A549 (cell line): Measurements from ENCODE around the gene MEPCE. TPM values are rescaled to one million over a fixed set of nuclear protein-coding genes. Genes with fewer than 3 reads are reported as not detected.

Experiments used
- ATAC-seq, 2 experiments: fragments of 200-7000 bp in 1 of 2; fragments of >200 bp in 1 of 2; cut with Nextera tagmentation in 1 of 2; cut with Tn5 transposase in 1 of 2; 3 replicates each; pipeline versions ENCODE4 v1.8.0 to v1.9.1; 2018 to 2020; ENCODE audit warnings: mild to moderate bottlenecking in 1 of 2, moderate library complexity in 1 of 2
- CTCF ChIA-PET: fragments of 300-600 bp; sonication (Branson Sonifier 250); formaldehyde crosslinking; extraction: SDS; loops from one replicate; lab custom pipeline; 2021; ENCODE audit warnings: antibody characterized with exemption, inconsistent platforms; lab: Yijun Ruan, JAX
- POLR2A ChIA-PET: fragments of 350-600 bp; formaldehyde crosslinking; extraction: SDS; loops from one replicate; lab custom pipeline; 2021; ENCODE audit warnings: antibody characterized with exemption, inconsistent platforms; lab: Yijun Ruan, JAX
- DNase-seq, 2 experiments: peaks; one replicate each; pipeline versions ENCODE4 v3.0.0 to v3.0.0-alpha.2; 2011 to 2016; ENCODE audit warnings: low read depth in 1 of 2, low spot score in 1 of 2
- FAIRE-seq: peaks from 2 replicates; lab custom pipeline; 2011; peaks lifted over from hg19 to GRCh38; lab: Jason Lieb, UNC
- H3K27ac ChIP-seq, 2 experiments: fragments of >200 bp; sonication (Bioruptor Twin); formaldehyde crosslinking; 3 replicates each; pipeline ENCODE4 v1.5.1; 2016 to 2017
- H3K4me1 ChIP-seq: fragments of >200 bp; sonication (Bioruptor Twin); formaldehyde crosslinking; 3 replicates; pipeline ENCODE4 v1.6.1; 2016
- H3K4me2 ChIP-seq: fragments of >200 bp; sonication (Bioruptor Twin); formaldehyde crosslinking; 3 replicates; pipeline ENCODE4 v1.6.1; 2016
- H3K4me3 ChIP-seq: fragments of >200 bp; sonication (Bioruptor Twin); formaldehyde crosslinking; 3 replicates; pipeline ENCODE4 v1.5.1; 2016
- H3K9me3 ChIP-seq: fragments of >200 bp; sonication (Bioruptor Twin); formaldehyde crosslinking; 3 replicates; pipeline ENCODE4 v1.6.1; 2016
- BHLHE40 ChIP-seq: IDR thresholded peaks from 2 replicates; pipeline ENCODE4 v1.6.1; 2012; ENCODE audit warnings: low read depth, low read length, inconsistent platforms
- CEBPB ChIP-seq, 2 experiments: fragments of >200 bp in 1 of 2; sonication (Bioruptor Twin) in 1 of 2; formaldehyde crosslinking in 1 of 2; IDR thresholded peaks; 2 replicates each; pipeline ENCODE4 v1.6.1; 2012 to 2016
- EHF ChIP-seq: fragments of 250-450 bp; sonication (Bioruptor Pico); IDR thresholded peaks from 2 replicates; pipeline ENCODE4 v1.5.0; 2020; ENCODE audit warnings: mild to moderate bottlenecking
- ESRRA ChIP-seq: fragments of 150-350 bp; IDR thresholded peaks from 2 replicates; pipeline ENCODE4 v1.6.1; 2014; ENCODE audit warnings: mild to moderate bottlenecking, low read length, borderline replicate concordance
- FOSL2 ChIP-seq, 2 experiments: fragments of 450-650 bp in 1 of 2; fragments of >200 bp in 1 of 2; sonication (Bioruptor Twin) in 1 of 2; formaldehyde crosslinking; IDR thresholded peaks; 2 replicates each; pipeline versions ENCODE4 v1.5.0 to v1.6.1; 2016 to 2020; ENCODE audit warnings: mild to moderate bottlenecking in 1 of 2, moderate library complexity in 1 of 2
- GATA3 ChIP-seq: IDR thresholded peaks from 2 replicates; pipeline ENCODE4 v1.6.1; 2012; ENCODE audit warnings: borderline replicate concordance
- HDAC2 ChIP-seq: fragments of 200-600 bp; sonication (generic); IDR thresholded peaks from 2 replicates; pipeline ENCODE4 v1.6.1; 2016
- HES2 ChIP-seq: fragments of >200 bp; sonication (Bioruptor Twin); formaldehyde crosslinking; IDR thresholded peaks from 2 replicates; pipeline ENCODE4 v1.6.1; 2016
- JUN ChIP-seq, 2 experiments: fragments of >200 bp; sonication (Bioruptor Twin); formaldehyde crosslinking; IDR thresholded peaks; 2 replicates in 1 of 2; 3 replicates in 1 of 2; pipeline ENCODE4 v1.6.1; 2016 to 2017
- MAX ChIP-seq: IDR thresholded peaks from 2 replicates; pipeline ENCODE4 v1.6.1; 2012
- NPAS2 ChIP-seq: fragments of 250-450 bp; sonication (Bioruptor Pico); IDR thresholded peaks from 2 replicates; pipeline ENCODE4 v1.8.0; 2022; ENCODE audit warnings: mild to moderate bottlenecking, moderate library complexity, borderline replicate concordance
- PHF8 ChIP-seq: fragments of 200-600 bp; sonication (generic); IDR thresholded peaks from 2 replicates; pipeline ENCODE4 v1.6.1; 2016; ENCODE audit warnings: low read depth, mild to moderate bottlenecking, antibody characterized with exemption, moderate library complexity, borderline replicate concordance
- POLR2A ChIP-seq: IDR thresholded peaks from 2 replicates; pipeline ENCODE4 v1.6.1; 2012; ENCODE audit warnings: mild to moderate bottlenecking, low read length
- RNF2 ChIP-seq: fragments of 200-600 bp; sonication (generic); IDR thresholded peaks from 2 replicates; pipeline ENCODE4 v1.6.1; 2016; ENCODE audit warnings: low read depth, mild to moderate bottlenecking, antibody characterized with exemption, moderate library complexity, borderline replicate concordance
- SREBF2 ChIP-seq: fragments of 450-650 bp; IDR thresholded peaks from 2 replicates; pipeline ENCODE4 v1.6.1; 2014; ENCODE audit warnings: mild to moderate bottlenecking, moderate library complexity
- TFCP2L1 ChIP-seq: fragments of 250-450 bp; sonication (Bioruptor Pico); IDR thresholded peaks from 2 replicates; pipeline ENCODE4 v1.5.0; 2021; ENCODE audit warnings: mild to moderate bottlenecking
- ZFP36 ChIP-seq: fragments of 450-650 bp; IDR thresholded peaks from 2 replicates; pipeline ENCODE4 v1.6.1; 2014; ENCODE audit warnings: borderline replicate concordance; ENCODE audit not compliant: partially characterized antibody
- ZSCAN20 ChIP-seq: fragments of 250-450 bp; sonication (Bioruptor Pico); IDR thresholded peaks from 2 replicates; pipeline ENCODE4 v1.8.0; 2022; ENCODE audit warnings: mild to moderate bottlenecking, moderate library complexity
- WGBS: methylation state at CpG from one replicate; pipeline ENCODE4 v1.1.6; 2017; ENCODE audit errors: missing lambda C conversion rate; 5-methylcytosine and 5-hydroxymethylcytosine counted together
- polyA plus RNA-seq, 4 experiments: library from polyadenylated mRNA; depleted of rRNA in 3 of 4; stranded (reverse); fragments of >200 nt; fragmentation: RNase III in 1 of 4; extraction: RNeasy Plus Mini Kit Qiagen cat#74134 plus additional on column Dnase treatment in 1 of 4; gene quantifications; 2 replicates in 3 of 4; 3 replicates in 1 of 4; pipeline ENCODE4 v1.2.3, GENCODE V29; 2011 to 2017
- TF ChIP-seq, protein P1 (sequence below): fragments of >200 bp; sonication (Bioruptor Twin); formaldehyde crosslinking; IDR thresholded peaks from 3 replicates; pipeline ENCODE4 v1.6.1; 2016

MEPCE gene
- polyA plus RNA-seq, 2 of the 4 experiments (the other 2 are of a cell fraction) = 10.0 to 38.4 TPM

GRCh38 chr7:100476903-100477870 is 47.6 kb downstream of the MEPCE start:
- Histone ChIP-seq H3K4me2 (peak overlapping the region; percentile 74), H3K4me1 (peaks cover 33% of the 10 kb centered on the region), H3K4me3 (peak overlapping the region; percentile 75), H3K9me3 (no peaks in the 10 kb centered on the region), H3K27ac (peak overlapping the region; percentile 87 to 96)
- ChIA-PET POLR2A (interaction anchor here (1.3 kb wide), 1 partner anchor 135 kb away, joined by 3 read pairs; the partner anchor contains the start of gene MOSPD3), CTCF (interaction anchor here (0.6 to 8.5 kb wide), 6 partner anchors 9 to 371 kb away, joined by 3 to 127 read pairs (median 5); no protein-coding TSS in a partner anchor)
- FAIRE-seq = no peak
- no peak for DNase-seq
- 77% methylated on average over 14 of the region's 30 CpGs for WGBS
- ATAC-seq = no peak
- TF ChIP-seq ZSCAN20 (CRISPR knock-in tag) = no peak
- no peak for TF ChIP-seq EHF (CRISPR knock-in tag)
- no peak for TF ChIP-seq GATA3
- no peak for TF ChIP-seq HDAC2
- no peak for TF ChIP-seq PHF8
- TF ChIP-seq SREBF2 = no peak
- TF ChIP-seq ESRRA = no peak
- TF ChIP-seq NPAS2 (CRISPR knock-in tag) = no peak
- TF ChIP-seq FOSL2 (IDR thresholded peaks at IDR 0.05) = no peak
- TF ChIP-seq FOSL2 (CRISPR knock-in tag; IDR thresholded peaks at IDR 0.05) = no peak
- TF ChIP-seq, protein P1, sequence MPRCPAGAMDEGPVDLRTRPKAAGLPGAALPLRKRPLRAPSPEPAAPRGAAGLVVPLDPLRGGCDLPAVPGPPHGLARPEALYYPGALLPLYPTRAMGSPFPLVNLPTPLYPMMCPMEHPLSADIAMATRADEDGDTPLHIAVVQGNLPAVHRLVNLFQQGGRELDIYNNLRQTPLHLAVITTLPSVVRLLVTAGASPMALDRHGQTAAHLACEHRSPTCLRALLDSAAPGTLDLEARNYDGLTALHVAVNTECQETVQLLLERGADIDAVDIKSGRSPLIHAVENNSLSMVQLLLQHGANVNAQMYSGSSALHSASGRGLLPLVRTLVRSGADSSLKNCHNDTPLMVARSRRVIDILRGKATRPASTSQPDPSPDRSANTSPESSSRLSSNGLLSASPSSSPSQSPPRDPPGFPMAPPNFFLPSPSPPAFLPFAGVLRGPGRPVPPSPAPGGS = no peak
- TF ChIP-seq BHLHE40 = no peak
- no peak for TF ChIP-seq HES2

DNA sequence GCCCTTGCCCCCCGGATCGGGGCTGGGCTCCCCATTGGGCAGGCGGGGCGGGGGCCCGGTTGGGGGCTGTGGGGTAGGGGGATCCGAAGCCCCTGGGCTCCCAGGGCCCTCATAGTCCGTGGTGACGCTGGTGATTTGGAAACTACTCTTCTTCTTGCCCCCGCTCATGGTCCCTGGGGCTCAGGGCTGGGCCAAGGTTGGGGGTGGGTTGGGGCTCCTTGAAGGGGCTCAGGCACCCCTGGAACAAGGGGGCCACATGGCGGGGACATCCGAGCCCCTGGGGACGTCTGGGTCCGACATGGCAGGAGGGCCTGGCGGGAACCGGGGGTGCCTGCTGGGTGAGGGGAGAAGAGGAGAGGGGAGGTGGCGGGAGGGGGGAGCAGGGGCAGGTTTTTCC is 48.2 kb downstream of the MEPCE start:
- FAIRE-seq (no peak), DNase-seq (no peak), ATAC-seq (no peak)
- no peak for TF ChIP-seq BHLHE40
- TF ChIP-seq RNF2 = no peak
- TF ChIP-seq TFCP2L1 (CRISPR knock-in tag) = no peak
- no peak for TF ChIP-seq CEBPB (IDR thresholded peaks at IDR 0.05)
- TF ChIP-seq PHF8 = no peak
- Histone ChIP-seq H3K4me1 (peaks cover 33% of the 10 kb centered on the region), H3K4me2 (peak overlapping the region; percentile 74), H3K4me3 (peak overlapping the region; percentile 75), H3K27ac (peak overlapping the region; percentile 87 to 96), H3K9me3 (no peaks in the 10 kb centered on the region)
- WGBS = 62% methylated on average over 6 of the region's 16 CpGs
- POLR2A ChIA-PET = interaction anchor here (1.3 kb wide), 1 partner anchor 135 kb away, joined by 3 read pairs; the partner anchor contains the start of gene MOSPD3
- CTCF ChIA-PET = interaction anchor here (0.6 to 8.5 kb wide), 4 partner anchors 10 to 82 kb away, joined by 3 to 127 read pairs (median 24); no protein-coding TSS in a partner anchor

DNA sequence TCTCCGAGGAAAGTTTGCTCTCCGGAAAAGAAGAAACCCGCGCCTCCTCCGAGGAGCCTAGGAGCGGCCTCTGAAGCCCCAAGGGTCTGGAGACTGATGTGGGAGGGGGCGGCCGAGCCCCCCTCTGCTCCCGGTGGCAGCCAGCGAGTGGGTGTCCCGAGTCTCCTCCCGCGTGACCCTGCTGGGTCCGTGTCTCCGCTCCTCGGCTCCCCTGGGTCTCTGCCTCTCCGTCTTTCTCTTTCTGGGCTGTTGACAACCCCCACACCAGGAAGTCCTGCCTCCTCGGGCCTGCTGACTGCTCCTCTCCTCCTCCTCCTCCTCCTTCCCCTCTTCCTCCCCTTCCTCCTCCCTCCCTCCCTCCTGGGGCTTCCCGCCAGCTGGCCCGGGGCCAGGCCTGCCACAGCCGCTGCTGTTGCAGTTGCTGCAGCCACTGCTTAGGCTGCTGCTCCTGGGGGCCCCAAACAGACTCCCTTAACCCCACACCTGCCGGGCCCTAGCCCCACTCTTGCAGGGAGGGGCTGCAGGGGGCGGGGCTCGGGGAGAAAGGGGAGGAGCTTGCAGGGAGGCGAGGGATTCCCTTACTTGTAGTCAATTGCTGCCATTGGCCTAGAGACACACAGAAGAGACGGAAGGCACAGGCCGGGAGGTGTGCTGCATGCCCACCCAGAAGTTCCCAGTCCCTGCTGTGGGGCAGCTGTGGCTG is 49.5 kb downstream of the MEPCE start, which contains the start of gene TSC22D4:
TSS of gene TSC22D4 (minus strand) at position 257 of the 703 bp plus-strand sequence. CDS start 1,176 bp downstream, outside the sequence.
- DNase-seq (peak; percentile 90 to 91), ATAC-seq (peak; percentile 70 to 85), FAIRE-seq (no peak)
- Histone ChIP-seq H3K9me3 (no peaks in the 10 kb centered on the region), H3K4me1 (peaks cover 34% of the 10 kb centered on the region), H3K4me2 (peak within 1 kb of the TSS; percentile 74), H3K4me3 (peak within 1 kb of the TSS; percentile 75), H3K27ac (peak within 1 kb of the TSS; percentile 87 to 96)
- ChIA-PET CTCF (interaction anchor here (0.5 to 8.5 kb wide), 8 partner anchors 10 to 227 kb away, joined by 3 to 127 read pairs (median 3); partner anchors contain the start of gene POP7), POLR2A (interaction anchor here (0.6 to 1.3 kb wide), 4 partner anchors 13 to 133 kb away, joined by 3 to 6 read pairs (median 3); partner anchors contain the start of genes AGFG2 and MOSPD3)
- TF ChIP-seq, protein P1 = 0 out of 3 replicates have a peak, but pooled peaks have one; percentile 24
- 0 out of 2 replicates have a peak, but pooled peaks have one; percentile 25 for TF ChIP-seq MAX
- peak in 1 of 2 experiments; percentile 60; a peak in 3 of 5 replicates for TF ChIP-seq JUN (IDR thresholded peaks at IDR 0.05)
- TF ChIP-seq TFCP2L1 (CRISPR knock-in tag) = no peak
- peak; percentile 13 for TF ChIP-seq ZFP36
- TF ChIP-seq POLR2A = peak; percentile 67
- WGBS = 1% methylated on average over 18 of the region's 27 CpGs
